HTR-8/SVneo (cell line): ENCODE results near the gene TAF3.
"Not testable (repeated sequence)": the region's sequence is repeated elsewhere in the genome, so short reads cannot be mapped to it uniquely, and the experiment has no call there.

ENCODE experiments used
- DNase-seq: peaks from one replicate; pipeline ENCODE4 v3.0.0; 2011; ENCODE audit warnings: low spot score, mixed read lengths; ENCODE audit not compliant: insufficient read length
- FAIRE-seq: peaks from 2 replicates; lab custom pipeline; 2011; peaks lifted over from hg19 to GRCh38; lab: Jason Lieb, UNC

TAF3 gene

GRCh38 chr10:7808686-7809267 lies 9.5 kb upstream of the TAF3 start:
- no peak for FAIRE-seq

GRCh38 chr10:7810443-7810842 lies 7.9 kb upstream of the TAF3 start:
- no peak for FAIRE-seq
- DNase-seq, result no peak

More at GRCh38 chr10:7808686-7809267, 9.5 kb upstream of the TAF3 start:
- DNase-seq, result no peak

- DNase-seq (no peak), FAIRE-seq (no peak)
Measured at GRCh38 chr10:7811000-7811399, 7.3 kb upstream of the TAF3 start.

- DNase-seq, FAIRE-seq: not testable (repeated sequence)
Measured at GRCh38 chr10:7811743-7812142, 6.6 kb upstream of the TAF3 start.

- DNase-seq, result no peak
- no peak for FAIRE-seq
Measured at GRCh38 chr10:7813481-7813880, 4.8 kb upstream of the TAF3 start.

GRCh38 chr10:7817576-7817975 lies 729 bp upstream of the TAF3 start:
- DNase-seq (no peak), FAIRE-seq (no peak)

- FAIRE-seq (no peak), DNase-seq (no peak)
Measured at GRCh38 chr10:7817984-7818294, 366 bp upstream of the TAF3 start.

- DNase-seq, result no peak
- FAIRE-seq, result no peak
Measured at GRCh38 chr10:7819121-7819460, 786 bp downstream of the TAF3 start.

- DNase-seq (no peak), FAIRE-seq (no peak)
Measured at GRCh38 chr10:7824251-7824650, 5.9 kb downstream of the TAF3 start.

- DNase-seq (peak; percentile 43), FAIRE-seq (no peak)
Measured at GRCh38 chr10:7826971-7827370, 8.7 kb downstream of the TAF3 start.

- no peak for DNase-seq
- FAIRE-seq, result no peak
Measured at GRCh38 chr10:7829289-7829834, 11.1 kb downstream of the TAF3 start.

GRCh38 chr10:7832060-7832459 lies 13.8 kb downstream of the TAF3 start:
- no peak for DNase-seq
- no peak for FAIRE-seq

GRCh38 chr10:7833210-7833609 lies 14.9 kb downstream of the TAF3 start:
- DNase-seq, result no peak
- FAIRE-seq, result no peak

- DNase-seq (no peak), FAIRE-seq (no peak)
Measured at GRCh38 chr10:7834262-7834661, 16.0 kb downstream of the TAF3 start.

GRCh38 chr10:7836571-7836970 lies 18.3 kb downstream of the TAF3 start:
- no peak for DNase-seq
- no peak for FAIRE-seq

- DNase-seq (no peak), FAIRE-seq (no peak)
Measured at GRCh38 chr10:7846591-7846990, 28.3 kb downstream of the TAF3 start.

GRCh38 chr10:7853226-7853842 lies 35.0 kb downstream of the TAF3 start:
- FAIRE-seq (no peak), DNase-seq (no peak)

GRCh38 chr10:7853890-7854289 lies 35.6 kb downstream of the TAF3 start:
- DNase-seq (no peak), FAIRE-seq (no peak)

GRCh38 chr10:7855205-7855604 lies 36.9 kb downstream of the TAF3 start:
- DNase-seq (no peak), FAIRE-seq (no peak)

GRCh38 chr10:7856678-7857077 lies 38.4 kb downstream of the TAF3 start:
- no peak for DNase-seq
- no peak for FAIRE-seq

GRCh38 chr10:7857262-7857661 lies 39.0 kb downstream of the TAF3 start:
- no peak for FAIRE-seq
- no peak for DNase-seq

- no peak for FAIRE-seq
- no peak for DNase-seq
Measured at GRCh38 chr10:7861509-7862120, 43.3 kb downstream of the TAF3 start.
